ENCODE results near the gene FCHSD1.

Gene FCHSD1

GRCh38 chr5:141640698-141641097, 10.5 kb downstream of the FCHSD1 start:
- DNase-seq, result no peak

- no peak for DNase-seq
Measured at GRCh38 chr5:141640051-141640415, 11.2 kb downstream of the FCHSD1 start.

- DNase-seq, result no peak
Measured at GRCh38 chr5:141639357-141640050, 11.7 kb downstream of the FCHSD1 start.

GRCh38 chr5:141638771-141639170, 12.4 kb downstream of the FCHSD1 start:
- no peak for DNase-seq

GRCh38 chr5:141637767-141638419, 13.3 kb downstream of the FCHSD1 start:
- DNase-seq, result peak; percentile 46

- peak; percentile 40 for DNase-seq
Measured at GRCh38 chr5:141637123-141637766, 14.0 kb downstream of the FCHSD1 start.

GRCh38 chr5:141636413-141637122, 14.7 kb downstream of the FCHSD1 start, which contains the start of the genes HDAC3 and RELL2:
Gene HDAC3, minus strand, starts transcription at chr5:141636849. Its CDS starts 59 bp downstream, at chr5:141636790.
Gene RELL2, plus strand, starts transcription at chr5:141636997. Its CDS starts 1,229 bp downstream, at chr5:141638226.
- DNase-seq, result peak; percentile 87

- no peak for DNase-seq
Measured at GRCh38 chr5:141636106-141636412, 15.2 kb downstream of the FCHSD1 start.

GRCh38 chr5:141635646-141636045, 15.6 kb downstream of the FCHSD1 start:
- DNase-seq, result no peak

GRCh38 chr5:141634720-141635119, 16.5 kb downstream of the FCHSD1 start:
- no peak for DNase-seq

GRCh38 chr5:141633871-141634561, 17.2 kb downstream of the FCHSD1 start:
- no peak for DNase-seq

GRCh38 chr5:141632650-141633049, 18.6 kb downstream of the FCHSD1 start:
- no peak for DNase-seq

- DNase-seq, result no peak
Measured at GRCh38 chr5:141630570-141631140, 20.6 kb downstream of the FCHSD1 start.

- DNase-seq, result no peak
Measured at GRCh38 chr5:141628175-141628788, 22.9 kb downstream of the FCHSD1 start.

- DNase-seq, result no peak
Measured at GRCh38 chr5:141623611-141624010, 27.6 kb downstream of the FCHSD1 start.

GRCh38 chr5:141623186-141623585, 28.0 kb downstream of the FCHSD1 start:
- no peak for DNase-seq

GRCh38 chr5:141618804-141619554, 32.2 kb downstream of the FCHSD1 start, which contains the start of gene DIAPH1:
Gene DIAPH1, minus strand, starts transcription at chr5:141619000. Its CDS starts 86 bp downstream, at chr5:141618914.
- peak; percentile 96 for DNase-seq

- peak; percentile 35 for DNase-seq
Measured at GRCh38 chr5:141618030-141618803, 33.0 kb downstream of the FCHSD1 start.

GRCh38 chr5:141617682-141618029, 33.6 kb downstream of the FCHSD1 start:
- DNase-seq, result no peak

- no peak for DNase-seq
Measured at GRCh38 chr5:141617128-141617527, 34.1 kb downstream of the FCHSD1 start.

Measured in effector CD8-positive, alpha-beta T cell (primary cell).